CD4-positive, alpha-beta T cell (primary cell): ENCODE measurements around the gene C4orf54. TPM values are rescaled to one million over a fixed set of nuclear protein-coding genes. Genes with fewer than 3 reads are reported as not detected.

ENCODE experiments used
- ATAC-seq: fragments of 200-7000 bp; cut with Tn5 transposase; one replicate; pipeline ENCODE4 v1.10.0; 2022; ENCODE audit warnings: mild to moderate bottlenecking; ENCODE audit not compliant: poor library complexity
- CTCF ChIA-PET: fragments of 350-600 bp; sonication (Branson Sonifier 250); formaldehyde crosslinking; loops from one replicate; lab custom pipeline; 2021; ENCODE audit warnings: antibody characterized with exemption, inconsistent platforms; lab: Charles Lee
- POLR2A ChIA-PET: fragments of 350-600 bp; sonication (Branson Sonifier 250); formaldehyde crosslinking; loops from one replicate; lab custom pipeline; 2021; ENCODE audit warnings: antibody characterized with exemption, inconsistent platforms; lab: Charles Lee
- DNase-seq, 14 experiments: peaks; one replicate each; pipeline ENCODE4 v3.0.0-alpha.2; 2013 to 2020; ENCODE audit warnings: mixed read lengths in 2 of 14
- H3K27ac ChIP-seq, 2 donors: one replicate each; pipeline versions ENCODE4 v1.5.1 to v1.7.0; 2013; ENCODE audit warnings: low read length in 2 of 2, low read depth in 1 of 2, mild to moderate bottlenecking in 1 of 2
- H3K27me3 ChIP-seq, 2 experiments: 1 replicate in 1 of 2; 2 replicates in 1 of 2; pipeline versions ENCODE4 v1.6.1 to v1.7.0; 2013; ENCODE audit warnings: low read length in 2 of 2, control low read depth in 1 of 2, mild to moderate bottlenecking in 1 of 2, moderate library complexity in 1 of 2; ENCODE audit not compliant: insufficient read depth in 2 of 2, control insufficient read depth in 1 of 2
- H3K36me3 ChIP-seq: one replicate; pipeline ENCODE4 v1.6.1; 2013; ENCODE audit warnings: low read length, control low read depth; ENCODE audit not compliant: insufficient read depth
- H3K4me1 ChIP-seq: one replicate; pipeline ENCODE4 v1.6.1; 2013; ENCODE audit warnings: low read length, control low read depth; ENCODE audit not compliant: insufficient read depth
- H3K4me3 ChIP-seq: one replicate; pipeline ENCODE4 v1.5.1; 2013; ENCODE audit warnings: mild to moderate bottlenecking, low read length, moderate library complexity
- H3K9me3 ChIP-seq, 2 experiments: 1 replicate in 1 of 2; 2 replicates in 1 of 2; pipeline versions ENCODE4 v1.6.1 to v1.7.0; 2013; ENCODE audit warnings: low read length in 2 of 2, mild to moderate bottlenecking in 2 of 2, control low read depth in 1 of 2, moderate library complexity in 1 of 2; ENCODE audit not compliant: control insufficient read depth in 1 of 2, insufficient read depth in 1 of 2
- H3K27ac Mint-ChIP-seq: one replicate; pipeline ENCODE4 v1.8.0; 2020; ENCODE audit warnings: mixed read lengths
- H3K27me3 Mint-ChIP-seq: one replicate; pipeline ENCODE4 v1.8.0; 2021; ENCODE audit warnings: mixed read lengths
- H3K36me3 Mint-ChIP-seq: one replicate; pipeline ENCODE4 v1.8.0; 2021; ENCODE audit warnings: low read depth, mixed read lengths
- H3K4me1 Mint-ChIP-seq: one replicate; pipeline ENCODE4 v1.8.0; 2021; ENCODE audit warnings: low read depth, mixed read lengths
- H3K4me3 Mint-ChIP-seq: one replicate; pipeline ENCODE4 v1.8.0; 2020; ENCODE audit warnings: mild to moderate bottlenecking, mixed read lengths
- H3K9me3 Mint-ChIP-seq: one replicate; pipeline ENCODE4 v1.8.0; 2020; ENCODE audit warnings: mixed read lengths
- intact Hi-C, 2 experiments: fragments of 100-400 bp; cut with DNase I in 1 of 2; cut with micrococcal nuclease in 1 of 2; formaldehyde crosslinking; loops; one replicate each; pipeline versions ENCODE4 v1.15.1 to v1.9.0; 2023 to 2025; cut with DNase I, micrococcal nuclease
- total RNA-seq, 174 experiments: library from RNA in 2 of 174; stranded (reverse) in 2 of 174; gene quantifications; one replicate each; pipeline ENCODE4 v1.2.3 and lab custom pipeline; 2021 to 2026
- TF ChIP-seq, protein P1 (sequence below): fragments of 200-600 bp; IDR thresholded peaks from one replicate; pipeline ENCODE4 v1.8.0; 2022; ENCODE audit warnings: antibody characterized with exemption, mild to moderate bottlenecking

The C4orf54 gene
- total RNA-seq, 2 experiments from 2014 or later, result not detected

GRCh38 chr4:99645036-99645435 is 12.6 kb downstream of the C4orf54 start:
- ChIA-PET CTCF (no interaction called here), POLR2A (no interaction called here)
- intact Hi-C loops, result no loop called here

DNA sequence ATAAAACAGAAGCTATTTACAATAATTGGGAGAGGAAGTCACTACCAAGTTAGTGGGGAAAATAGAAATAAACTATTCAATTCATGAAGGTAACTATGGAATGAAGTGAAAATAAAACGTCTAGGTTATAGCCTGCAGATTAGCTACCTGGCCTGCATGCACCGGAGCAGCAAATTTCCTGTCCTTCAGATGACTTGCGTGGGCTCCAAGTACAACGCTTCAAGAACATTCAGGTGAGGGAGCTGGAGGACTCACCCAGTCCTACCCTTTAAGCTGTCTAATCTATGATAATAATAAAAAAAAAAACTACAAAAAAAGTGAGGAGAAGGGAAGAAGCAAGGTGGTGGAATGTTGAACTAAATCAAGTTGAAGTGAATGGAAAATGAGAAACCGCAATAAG is 13.2 kb downstream of the C4orf54 start:
- H3K27ac Mint-ChIP-seq, result no peak overlapping the region
- no peaks in the 10 kb centered on the region for H3K4me1 Mint-ChIP-seq
- CTCF ChIA-PET, result no interaction called here

More at GRCh38 chr4:99645036-99645435, 12.6 kb downstream of the C4orf54 start:
- Histone ChIP-seq H3K9me3 (no peaks in the 10 kb centered on the region), H3K36me3 (no peaks in the 10 kb centered on the region), H3K27me3 (no peaks in the 10 kb centered on the region), H3K27ac (no peak overlapping the region), H3K4me1 (no peaks in the 10 kb centered on the region), H3K4me3 (no peak overlapping the region)
- H3K27me3 Mint-ChIP-seq, result peaks cover 9% of the 10 kb centered on the region
- ATAC-seq (no peak), DNase-seq (no peak)
- H3K9me3 Mint-ChIP-seq, result no peaks in the 10 kb centered on the region
- H3K36me3 Mint-ChIP-seq, result no peaks in the 10 kb centered on the region
- no peaks in the 10 kb centered on the region for H3K4me1 Mint-ChIP-seq
- no peak overlapping the region for H3K4me3 Mint-ChIP-seq
- no peak overlapping the region for H3K27ac Mint-ChIP-seq
- TF ChIP-seq, protein P1, sequence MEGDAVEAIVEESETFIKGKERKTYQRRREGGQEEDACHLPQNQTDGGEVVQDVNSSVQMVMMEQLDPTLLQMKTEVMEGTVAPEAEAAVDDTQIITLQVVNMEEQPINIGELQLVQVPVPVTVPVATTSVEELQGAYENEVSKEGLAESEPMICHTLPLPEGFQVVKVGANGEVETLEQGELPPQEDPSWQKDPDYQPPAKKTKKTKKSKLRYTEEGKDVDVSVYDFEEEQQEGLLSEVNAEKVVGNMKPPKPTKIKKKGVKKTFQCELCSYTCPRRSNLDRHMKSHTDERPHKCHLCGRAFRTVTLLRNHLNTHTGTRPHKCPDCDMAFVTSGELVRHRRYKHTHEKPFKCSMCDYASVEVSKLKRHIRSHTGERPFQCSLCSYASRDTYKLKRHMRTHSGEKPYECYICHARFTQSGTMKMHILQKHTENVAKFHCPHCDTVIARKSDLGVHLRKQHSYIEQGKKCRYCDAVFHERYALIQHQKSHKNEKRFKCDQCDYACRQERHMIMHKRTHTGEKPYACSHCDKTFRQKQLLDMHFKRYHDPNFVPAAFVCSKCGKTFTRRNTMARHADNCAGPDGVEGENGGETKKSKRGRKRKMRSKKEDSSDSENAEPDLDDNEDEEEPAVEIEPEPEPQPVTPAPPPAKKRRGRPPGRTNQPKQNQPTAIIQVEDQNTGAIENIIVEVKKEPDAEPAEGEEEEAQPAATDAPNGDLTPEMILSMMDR, result no peak

GRCh38 chr4:99642725-99643489 is 14.7 kb downstream of the C4orf54 start:
- Mint-ChIP-seq H3K4me1 (no peaks in the 10 kb centered on the region), H3K9me3 (no peaks in the 10 kb centered on the region), H3K27ac (no peak overlapping the region), H3K4me3 (no peak overlapping the region), H3K27me3 (peaks cover 9% of the 10 kb centered on the region), H3K36me3 (no peaks in the 10 kb centered on the region)
- intact Hi-C loops, result no loop called here
- Histone ChIP-seq H3K9me3 (no peaks in the 10 kb centered on the region), H3K4me3 (no peak overlapping the region), H3K27me3 (peaks cover 0 to 4% of the 10 kb centered on the region in 2 experiments), H3K27ac (no peak overlapping the region), H3K4me1 (no peaks in the 10 kb centered on the region), H3K36me3 (no peaks in the 10 kb centered on the region)
- CTCF ChIA-PET, result no interaction called here
- TF ChIP-seq, protein P1, result no peak
- POLR2A ChIA-PET, result no interaction called here
- DNase-seq, result no peak
- no peak for ATAC-seq

More for the DNA sequence above, 13.2 kb downstream of the C4orf54 start:
- H3K36me3 Mint-ChIP-seq, result no peaks in the 10 kb centered on the region
- TF ChIP-seq, protein P1, result no peak
- POLR2A ChIA-PET, result no interaction called here
- H3K4me3 ChIP-seq, result no peak overlapping the region
- intact Hi-C loops, result no loop called here
- ATAC-seq, result no peak
- no peaks in the 10 kb centered on the region for H3K4me1 ChIP-seq
- no peaks in the 10 kb centered on the region for H3K27me3 ChIP-seq
- H3K36me3 ChIP-seq, result no peaks in the 10 kb centered on the region
- H3K27ac ChIP-seq, result no peak overlapping the region
- H3K4me3 Mint-ChIP-seq, result no peak overlapping the region
- no peak for DNase-seq
- peaks cover 9% of the 10 kb centered on the region for H3K27me3 Mint-ChIP-seq
- no peaks in the 10 kb centered on the region for H3K9me3 Mint-ChIP-seq
- no peaks in the 10 kb centered on the region for H3K9me3 ChIP-seq
